Measurements from ENCODE around the gene KCNJ14.
"Not testable (repeated sequence)": the region's sequence is repeated elsewhere in the genome, so short reads cannot be mapped to it uniquely, and the experiment has no call there.

KCNJ14 gene

DNA sequence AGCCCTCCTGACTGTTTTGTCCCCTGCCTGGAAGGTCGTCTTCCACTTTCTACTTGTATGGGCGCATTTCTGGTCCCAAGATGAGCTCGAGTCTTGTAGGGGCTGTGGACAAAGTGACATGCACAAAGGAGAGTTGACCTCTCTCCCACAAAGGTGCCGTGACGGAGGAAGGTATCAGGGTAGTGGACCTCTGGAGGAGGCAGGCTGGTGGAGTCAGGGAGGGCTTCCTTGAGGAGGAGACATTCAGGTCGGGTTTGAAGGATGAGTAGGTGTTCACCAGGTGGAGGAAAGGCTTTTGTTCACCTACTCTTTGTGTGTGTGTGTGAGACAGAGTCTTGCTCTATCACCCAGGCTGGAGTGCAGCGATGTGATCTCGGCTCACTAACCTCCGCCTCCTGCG lies 15.5 kb downstream of the KCNJ14 start:
- no peak for DNase-seq (ENCODE audit: low read depth in 3 of 3)

DNA sequence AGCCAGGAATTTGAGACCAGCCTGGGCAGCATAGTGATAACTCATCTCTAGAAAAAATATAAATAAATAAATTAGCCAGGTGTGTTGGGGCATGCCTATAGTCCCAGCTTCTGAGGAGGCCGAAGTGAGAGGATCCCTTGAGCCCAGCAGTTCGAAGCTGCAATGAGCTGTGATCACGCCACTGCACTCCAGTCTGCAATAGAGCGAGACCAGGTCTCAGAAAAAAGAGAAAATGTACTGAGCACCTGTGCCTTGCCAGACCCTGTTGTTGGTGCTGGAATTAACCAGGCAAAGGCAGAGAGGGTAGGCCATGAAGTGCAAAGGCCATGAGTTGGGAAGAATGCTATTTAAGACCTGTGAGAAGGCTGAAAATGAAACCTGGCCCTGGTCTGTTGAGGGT lies 16.5 kb downstream of the KCNJ14 start:
- DNase-seq (ENCODE audit: low read depth in 3 of 3): no peak

DNA sequence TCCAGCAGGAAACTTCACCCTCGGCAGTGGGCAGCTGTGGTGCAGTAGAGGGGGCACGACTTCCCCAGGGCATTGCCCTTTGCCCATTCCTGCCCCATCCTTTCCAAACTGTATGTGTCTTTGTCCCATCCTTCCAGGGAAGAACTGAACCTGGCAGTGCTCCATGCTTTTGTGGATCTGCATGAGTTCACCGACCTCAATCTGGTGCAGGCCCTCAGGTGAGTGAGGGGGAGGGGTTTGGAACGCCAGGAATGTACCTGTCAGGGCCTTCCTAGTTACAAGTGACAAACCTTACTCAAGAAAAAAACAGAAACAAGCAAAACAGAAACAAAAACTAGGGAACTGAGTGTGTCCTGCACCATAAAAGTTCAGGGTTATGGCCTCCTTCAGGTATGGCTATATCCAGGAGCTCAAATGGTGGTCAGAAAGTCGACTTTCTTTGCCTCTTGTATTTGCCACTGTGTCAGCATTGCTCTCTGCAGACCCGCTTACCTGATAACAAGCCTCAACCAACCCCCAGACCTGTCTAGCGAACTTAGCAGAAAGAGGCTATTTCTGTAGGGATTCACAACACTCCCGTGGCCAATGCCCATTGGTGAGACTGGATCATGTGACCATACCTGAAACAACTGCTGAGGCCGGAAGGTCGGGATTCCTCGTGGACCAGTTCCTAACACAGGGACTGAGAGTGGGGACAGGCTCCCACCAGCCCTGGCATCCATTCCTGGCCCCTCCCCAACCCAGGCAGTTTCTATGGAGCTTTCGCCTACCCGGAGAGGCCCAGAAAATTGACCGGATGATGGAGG lies 18.0 kb downstream of the KCNJ14 start:
- no peak for DNase-seq (ENCODE audit: low read depth in 3 of 3)

- no peak for DNase-seq (ENCODE audit: low read depth in 3 of 3)
These were observed 18.8 kb downstream of the KCNJ14 start for GRCh38 chr19:48474084-48474592.

DNA sequence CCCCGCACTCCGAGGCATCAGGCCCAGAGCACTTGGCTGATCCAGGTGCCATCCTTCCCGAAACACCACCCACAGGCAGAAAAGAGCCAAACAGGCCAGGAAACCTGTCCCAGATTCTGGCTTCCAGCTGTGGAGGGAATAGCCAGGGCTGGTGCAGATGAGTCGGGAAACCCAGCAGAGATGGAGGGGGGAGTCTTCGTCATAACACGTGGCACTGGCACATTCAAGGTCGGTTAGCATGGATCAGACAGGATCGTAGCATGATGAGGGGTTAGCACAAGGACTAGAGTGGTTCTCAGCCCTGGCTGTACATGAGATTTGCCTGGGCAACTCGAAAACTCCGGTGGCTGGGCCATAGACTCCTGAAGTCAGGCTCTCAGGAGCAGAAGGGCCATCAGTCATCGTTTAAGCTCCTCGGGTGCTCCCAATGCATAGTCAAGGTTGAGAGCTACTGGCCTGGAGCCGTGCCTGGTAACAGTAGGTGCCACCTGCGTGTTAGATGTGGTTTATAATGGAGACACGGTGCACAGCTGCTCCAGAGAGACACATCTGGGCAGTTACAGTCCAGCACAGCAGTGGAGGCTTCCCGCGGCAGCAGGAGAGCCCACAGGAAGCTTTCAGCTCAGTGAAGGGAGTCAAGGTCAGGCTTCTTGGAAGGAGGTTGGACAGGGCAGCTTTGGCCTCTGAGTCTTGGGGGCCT lies 20.1 kb downstream of the KCNJ14 start:
- DNase-seq (ENCODE audit: low read depth in 3 of 3): no peak

GRCh38 chr19:48476176-48476575 lies 20.8 kb downstream of the KCNJ14 start:
- no peak for DNase-seq (ENCODE audit: low read depth in 3 of 3)

GRCh38 chr19:48477067-48477685 lies 21.8 kb downstream of the KCNJ14 start:
- no peak for DNase-seq (ENCODE audit: low read depth in 3 of 3)

- DNase-seq (ENCODE audit: low read depth in 3 of 3): no peak
These were observed 22.4 kb downstream of the KCNJ14 start for GRCh38 chr19:48477698-48478338.

DNA sequence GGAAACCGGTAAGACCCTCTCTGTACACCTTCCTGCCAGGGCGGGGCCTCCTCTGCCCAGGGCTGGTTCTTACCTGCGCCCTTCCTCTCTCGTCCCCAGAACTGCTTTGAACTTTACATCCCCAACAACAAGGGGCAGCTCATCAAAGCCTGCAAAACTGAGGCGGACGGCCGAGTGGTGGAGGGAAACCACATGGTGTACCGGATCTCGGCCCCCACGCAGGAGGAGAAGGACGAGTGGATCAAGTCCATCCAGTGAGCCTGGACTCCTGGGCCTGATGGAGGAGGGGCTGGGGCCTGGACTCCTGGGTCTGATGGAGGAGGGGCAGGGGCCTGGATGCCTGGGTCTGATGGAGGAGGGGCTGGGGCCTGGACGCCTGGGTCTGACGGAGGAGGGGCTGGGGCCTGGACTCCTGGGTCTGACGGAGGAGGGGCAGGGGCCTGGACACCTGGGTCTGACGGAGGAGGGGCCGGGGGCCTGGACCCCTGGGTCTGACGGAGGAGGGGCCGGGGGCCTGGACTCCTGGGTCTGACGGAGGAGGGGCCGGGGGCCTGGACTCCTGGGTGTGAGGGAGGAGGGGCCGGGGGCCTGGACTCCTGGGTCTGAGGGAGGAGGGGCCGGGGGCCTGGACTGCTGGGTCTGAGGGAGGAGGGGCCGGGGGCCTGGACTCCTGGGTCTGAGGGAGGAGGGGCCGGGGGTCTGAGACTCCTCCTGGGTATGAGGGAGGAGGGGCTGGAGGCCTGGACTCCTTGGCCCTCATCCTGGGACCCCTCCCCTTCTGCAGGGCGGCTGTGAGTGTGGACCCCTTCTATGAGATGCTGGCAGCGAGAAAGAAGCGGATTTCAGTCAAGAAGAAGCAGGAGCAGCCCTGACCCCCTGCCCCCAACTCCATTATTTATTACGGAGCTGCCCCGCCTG lies 23.2 kb downstream of the KCNJ14 start:
- no peak for DNase-seq (ENCODE audit: low read depth in 3 of 3)

- DNase-seq (ENCODE audit: low read depth in 3 of 3): no peak
These were observed 24.3 kb downstream of the KCNJ14 start for GRCh38 chr19:48479686-48480085.

DNA sequence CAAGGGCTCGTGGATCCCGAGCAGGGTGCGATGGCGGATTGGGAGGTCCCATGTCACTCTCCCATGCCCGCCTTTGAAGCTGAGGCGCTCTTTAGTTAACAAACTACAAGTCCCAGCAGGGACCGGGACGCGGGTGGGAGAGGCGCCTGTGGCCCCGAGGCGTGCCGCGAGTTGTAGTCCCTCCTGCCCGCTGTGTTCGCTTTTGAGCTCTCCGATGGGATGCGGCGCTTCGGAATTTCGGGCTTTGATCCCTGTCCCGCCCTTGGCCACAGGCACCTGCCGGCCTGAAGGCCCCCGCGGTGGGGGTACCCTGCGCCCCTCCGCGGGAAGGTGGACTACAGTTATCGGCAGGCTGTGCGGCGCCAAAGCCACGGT lies 24.8 kb downstream of the KCNJ14 start:
- DNase-seq (ENCODE audit: low read depth in 3 of 3): no peak

DNA sequence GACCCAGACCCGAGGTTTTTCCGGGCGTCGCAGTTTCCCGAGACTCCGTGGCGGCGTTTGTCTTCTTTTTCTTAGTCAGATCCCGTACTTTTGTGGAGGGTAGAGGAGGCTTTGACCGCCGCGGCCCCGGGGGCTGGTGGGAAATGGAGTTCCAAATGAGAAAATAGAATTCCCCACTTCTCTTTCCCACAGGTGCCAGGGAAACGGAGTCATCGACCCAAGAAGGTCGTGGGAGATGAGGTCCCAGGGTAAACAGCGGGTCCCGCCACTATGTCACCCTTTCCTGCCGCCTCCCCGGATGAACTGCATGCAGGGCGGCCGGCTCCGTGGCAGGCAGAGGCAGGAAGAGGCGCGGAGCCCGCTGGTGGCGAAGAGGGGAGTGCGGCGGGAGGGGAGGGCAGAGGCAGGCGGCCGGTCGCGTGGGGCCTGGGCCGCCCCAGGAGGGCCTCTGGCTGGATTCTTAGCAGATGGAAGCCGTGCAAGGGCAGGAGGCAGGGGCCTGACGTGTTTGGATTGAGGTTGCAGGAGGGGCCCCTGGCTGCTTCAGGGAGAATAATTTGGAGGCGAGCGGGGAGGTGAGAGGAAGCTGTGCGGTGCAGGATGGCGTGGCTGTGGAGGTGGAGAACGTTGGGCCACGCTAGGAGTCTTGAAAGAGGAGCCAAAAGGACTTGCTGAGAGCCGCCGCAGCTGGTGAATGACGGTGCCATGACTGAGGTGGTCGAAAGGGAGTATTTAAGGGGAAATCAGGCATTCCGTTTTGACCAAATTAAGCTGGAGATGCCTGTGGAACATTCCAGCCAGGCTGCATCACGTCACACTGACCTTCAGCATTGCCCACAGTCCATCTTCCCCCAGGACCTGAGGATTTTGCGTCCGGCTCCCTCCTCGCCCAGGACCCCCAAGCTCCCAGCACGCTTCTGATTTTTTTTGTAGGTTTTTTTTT lies 25.5 kb downstream of the KCNJ14 start:
- peak in 1 of 3 experiments; percentile 26 for DNase-seq (ENCODE audit: low read depth in 3 of 3)

DNA sequence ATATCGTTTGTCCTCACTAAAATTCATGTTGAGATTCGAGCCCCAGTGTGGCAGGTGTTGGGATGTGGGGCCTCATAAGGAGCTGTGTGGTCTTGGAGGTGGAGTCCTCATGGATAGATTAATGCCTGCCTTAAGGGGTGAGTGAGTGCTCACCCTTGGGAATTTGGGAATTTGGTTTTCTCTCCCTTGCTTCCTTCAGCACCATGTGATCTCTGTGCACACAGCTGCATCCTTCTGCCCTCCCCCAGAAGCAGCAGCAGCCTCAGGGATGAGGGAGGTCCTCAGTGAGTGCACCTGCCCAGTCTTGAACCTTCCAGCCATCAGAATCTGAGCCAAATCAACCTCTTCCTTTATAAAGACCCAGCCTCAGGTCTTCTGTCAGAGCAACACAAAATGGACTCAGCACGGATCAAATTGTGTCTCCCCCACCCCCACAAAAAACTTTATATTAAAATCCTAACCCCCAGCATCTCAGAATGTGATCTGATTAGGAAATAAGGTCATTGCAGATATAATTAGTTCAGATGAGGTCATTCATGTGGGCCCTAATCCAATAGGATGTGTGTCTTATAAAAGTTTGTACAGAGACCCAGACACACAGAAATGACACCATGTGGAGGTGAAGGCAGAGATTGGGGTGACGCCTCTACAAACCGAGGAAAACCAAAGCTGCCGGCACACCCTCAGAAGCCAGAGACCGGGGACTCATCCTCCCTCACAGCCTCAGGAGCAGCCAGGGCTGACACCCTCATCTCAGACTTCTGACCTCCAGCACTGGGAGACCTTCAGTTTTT lies 26.7 kb downstream of the KCNJ14 start:
- DNase-seq (ENCODE audit: low read depth in 3 of 3): no peak

- DNase-seq (ENCODE audit: low read depth in 3 of 3): no peak
These were observed 27.9 kb downstream of the KCNJ14 start for GRCh38 chr19:48483301-48483700.

DNA sequence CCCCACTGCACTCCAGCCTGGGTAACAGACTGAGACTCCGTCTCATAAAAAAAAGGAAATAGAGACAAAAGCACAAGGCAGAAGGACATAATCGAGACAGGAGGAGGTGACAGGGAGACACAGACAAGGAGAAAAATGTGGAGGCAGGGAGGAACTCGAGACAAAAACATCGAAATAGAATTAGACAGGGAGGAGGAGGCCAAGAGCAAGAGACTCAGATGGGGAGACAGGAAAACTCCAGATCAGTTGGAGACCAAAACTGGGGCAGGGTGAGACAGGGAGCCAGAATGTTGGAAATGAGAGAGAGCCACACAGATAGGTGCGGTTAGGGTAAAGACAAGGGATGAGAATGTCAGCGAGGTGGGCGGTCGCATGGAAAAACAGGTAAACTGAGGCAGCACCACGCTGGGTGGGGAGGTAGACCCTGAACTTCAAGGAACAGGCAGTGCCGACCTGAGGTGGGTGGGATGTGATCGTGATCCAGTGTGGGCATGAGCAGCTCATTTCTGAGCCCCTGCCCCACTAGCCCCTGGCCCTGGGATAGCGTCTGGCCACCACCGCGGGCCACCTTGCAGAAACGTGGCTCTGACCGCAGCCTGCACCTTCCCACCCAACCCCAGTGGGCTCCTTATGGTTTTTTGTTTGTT lies 29.0 kb downstream of the KCNJ14 start:
- no peak for DNase-seq (ENCODE audit: low read depth in 3 of 3)

DNA sequence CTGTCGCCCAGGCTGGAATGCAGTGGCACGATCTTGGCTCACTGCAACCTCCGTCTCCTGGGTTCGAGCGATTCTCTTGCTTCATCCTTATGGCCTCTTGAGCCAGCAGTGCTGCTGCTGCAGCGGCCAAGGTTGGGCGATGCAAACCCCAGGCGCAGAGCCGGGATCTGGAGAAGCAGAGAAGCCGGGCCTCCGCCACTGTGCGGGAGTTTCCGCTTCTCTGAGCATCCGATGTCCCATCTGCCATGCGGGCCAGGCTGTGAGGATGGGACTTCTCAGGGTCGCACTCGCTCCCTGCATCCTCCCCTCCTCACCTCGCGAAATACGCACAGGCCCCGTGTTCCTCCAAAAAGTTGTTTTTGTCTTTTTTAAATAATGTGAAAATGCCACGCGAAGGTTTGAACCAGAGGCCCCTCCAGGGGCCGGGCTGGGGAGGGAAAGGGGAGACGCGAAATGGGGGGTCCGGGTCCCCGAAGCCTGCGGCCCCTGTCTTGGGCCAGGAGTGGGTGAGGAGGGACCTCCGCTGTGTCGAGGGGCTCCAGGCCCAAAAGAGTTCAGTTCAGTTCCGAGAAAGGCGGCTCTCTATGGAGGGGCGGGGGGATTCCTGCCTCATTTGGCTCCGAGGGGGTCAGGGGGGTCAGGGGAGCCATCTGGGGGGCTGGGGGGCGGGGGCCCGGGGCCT lies 29.7 kb downstream of the KCNJ14 start:
- no peak for DNase-seq (ENCODE audit: low read depth in 3 of 3)

- not testable (repeated sequence) for DNase-seq (ENCODE audit: low read depth in 3 of 3)
These were observed 31.3 kb downstream of the KCNJ14 start for GRCh38 chr19:48486706-48487105.

DNA sequence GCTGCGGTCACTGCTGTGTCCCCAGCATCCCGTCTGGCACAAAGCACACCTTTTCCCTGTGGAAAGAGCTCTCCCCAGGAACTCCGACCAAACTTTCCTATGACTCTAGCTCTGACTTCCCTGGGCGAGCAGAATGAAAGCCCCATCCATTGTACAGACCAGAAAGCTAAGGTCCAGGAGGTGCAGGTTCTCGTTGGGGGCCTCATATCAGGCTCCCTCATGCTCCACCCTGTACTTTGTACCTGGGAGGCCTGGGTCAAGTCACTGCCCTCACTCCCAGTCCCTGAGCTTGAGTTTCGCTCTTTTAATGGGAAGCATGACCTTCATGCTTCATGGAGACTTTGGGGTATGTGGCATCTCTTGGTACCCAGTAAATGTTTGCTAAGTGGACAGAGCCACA lies 32.2 kb downstream of the KCNJ14 start:
- no peak for DNase-seq (ENCODE audit: low read depth in 3 of 3)
